Ascending aorta (tissue), 2 donors: ENCODE measurements around the gene RGS10. TPM values are rescaled to one million over a fixed set of nuclear protein-coding genes. Genes with fewer than 3 reads are reported as not detected.

ENCODE experiments used
- DNase-seq, 2 donors: peaks; one replicate each; pipeline ENCODE4 v3.0.0-alpha.2; 2019; ENCODE audit warnings: low spot score in 2 of 2
- H3K27ac ChIP-seq, 2 donors: fragments of 200-600 bp; sonication (generic); one replicate each; pipeline ENCODE4 v1.5.1; 2016 to 2017; ENCODE audit warnings: mild to moderate bottlenecking in 1 of 2
- H3K27me3 ChIP-seq: fragments of 200-600 bp; sonication (generic); one replicate; pipeline ENCODE4 v1.5.1; 2017
- H3K36me3 ChIP-seq, 2 donors: fragments of 200-600 bp; sonication (generic); one replicate each; pipeline ENCODE4 v1.5.1; 2016
- H3K4me1 ChIP-seq, 2 donors: fragments of 200-600 bp; sonication (generic); one replicate each; pipeline ENCODE4 v1.5.1; 2016 to 2017; ENCODE audit warnings: mild to moderate bottlenecking in 1 of 2
- H3K4me3 ChIP-seq, 2 donors: fragments of 200-600 bp; sonication (generic); one replicate each; pipeline ENCODE4 v1.5.1; 2016 to 2017; ENCODE audit warnings: mild to moderate bottlenecking in 1 of 2
- H3K9me3 ChIP-seq, 2 donors: fragments of 200-600 bp; sonication (generic); one replicate each; pipeline ENCODE4 v1.5.1; 2016
- intact Hi-C: fragments of 100-400 bp; cut with DNase I; formaldehyde crosslinking; loops from one replicate; pipeline ENCODE4 v1.15.1; 2023
- total RNA-seq: library from RNA; depleted of rRNA; stranded (reverse); fragments of >200 nt; gene quantifications from one replicate; pipeline ENCODE4 v1.1.0, GENCODE V29; 2016
- TF ChIP-seq, protein P1 (sequence below), 3 experiments: fragments of 200-600 bp in 2 of 3; fragments of 450-650 bp in 1 of 3; sonication (generic) in 2 of 3; IDR thresholded peaks; one replicate each; pipeline ENCODE4 v1.5.1; 2016 to 2019; ENCODE audit warnings: antibody characterized with exemption in 3 of 3, mild to moderate bottlenecking in 1 of 3, moderate library complexity in 1 of 3

Gene RGS10
- total RNA-seq, 1 donor from 2014 or later = 42.9 TPM

DNA sequence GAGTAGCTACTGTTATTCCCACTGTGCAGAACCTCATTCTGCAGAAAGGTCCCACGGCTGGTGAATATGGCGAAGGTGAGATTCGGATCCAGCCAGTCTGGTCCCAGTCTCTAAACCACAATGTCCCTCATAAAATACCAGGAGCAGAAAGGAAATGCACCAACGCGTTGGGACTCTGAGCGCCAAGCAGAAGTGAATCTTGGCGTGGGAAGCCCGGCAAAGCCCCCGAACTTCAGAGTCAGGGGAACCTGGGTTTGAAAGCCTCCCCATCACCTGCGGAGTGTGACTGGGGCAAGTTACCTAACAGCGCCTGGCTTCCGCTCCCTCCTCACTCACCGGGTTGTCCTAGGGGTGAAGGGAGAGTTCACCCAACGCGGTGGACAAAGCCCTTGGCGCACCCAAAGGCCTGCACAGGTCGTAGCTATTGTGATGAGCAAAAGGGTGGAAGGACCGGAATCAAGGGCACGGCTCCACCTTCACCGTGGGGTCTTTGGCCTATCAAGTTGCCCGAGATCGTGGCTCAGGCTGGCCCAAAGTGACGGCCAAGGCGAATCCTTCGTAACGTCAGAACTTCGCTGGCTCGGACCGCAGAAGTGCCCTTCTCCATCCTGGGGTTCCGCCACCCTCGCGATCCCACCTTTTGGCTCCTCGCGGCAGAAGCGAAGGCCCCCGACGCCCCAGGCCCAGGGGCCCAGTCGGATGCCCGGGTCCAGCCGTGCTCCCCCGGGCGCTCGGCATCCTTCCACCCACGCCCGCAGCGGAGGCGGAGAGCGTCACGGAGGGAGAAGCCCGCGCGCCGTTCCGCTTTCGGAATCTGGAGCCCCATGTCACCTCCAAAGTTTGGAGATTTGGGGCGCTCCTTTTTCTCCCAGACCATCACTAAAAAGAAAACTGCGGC, 811 bp downstream of the RGS10 start:
- Histone ChIP-seq H3K9me3 (no peaks in the 10 kb centered on the region), H3K36me3 (no peaks in the 10 kb centered on the region), H3K4me1 (peaks cover 0 to 10% of the 10 kb centered on the region in 2 donors), H3K27me3 (no peaks in the 10 kb centered on the region), H3K4me3 (peak overlapping the region; percentile 85 to 89), H3K27ac (peak overlapping the region; percentile 58 to 79)
- DNase-seq = no peak
- intact Hi-C loops = loop anchor here (2.0 to 5.0 kb wide), 4 partner anchors 56 to 364 kb away; partner anchors contain the start of genes BAG3, PRDX3 and TIAL1
- TF ChIP-seq, protein P1, sequence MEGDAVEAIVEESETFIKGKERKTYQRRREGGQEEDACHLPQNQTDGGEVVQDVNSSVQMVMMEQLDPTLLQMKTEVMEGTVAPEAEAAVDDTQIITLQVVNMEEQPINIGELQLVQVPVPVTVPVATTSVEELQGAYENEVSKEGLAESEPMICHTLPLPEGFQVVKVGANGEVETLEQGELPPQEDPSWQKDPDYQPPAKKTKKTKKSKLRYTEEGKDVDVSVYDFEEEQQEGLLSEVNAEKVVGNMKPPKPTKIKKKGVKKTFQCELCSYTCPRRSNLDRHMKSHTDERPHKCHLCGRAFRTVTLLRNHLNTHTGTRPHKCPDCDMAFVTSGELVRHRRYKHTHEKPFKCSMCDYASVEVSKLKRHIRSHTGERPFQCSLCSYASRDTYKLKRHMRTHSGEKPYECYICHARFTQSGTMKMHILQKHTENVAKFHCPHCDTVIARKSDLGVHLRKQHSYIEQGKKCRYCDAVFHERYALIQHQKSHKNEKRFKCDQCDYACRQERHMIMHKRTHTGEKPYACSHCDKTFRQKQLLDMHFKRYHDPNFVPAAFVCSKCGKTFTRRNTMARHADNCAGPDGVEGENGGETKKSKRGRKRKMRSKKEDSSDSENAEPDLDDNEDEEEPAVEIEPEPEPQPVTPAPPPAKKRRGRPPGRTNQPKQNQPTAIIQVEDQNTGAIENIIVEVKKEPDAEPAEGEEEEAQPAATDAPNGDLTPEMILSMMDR (IDR thresholded peaks at IDR 0.05) = no peak

DNA sequence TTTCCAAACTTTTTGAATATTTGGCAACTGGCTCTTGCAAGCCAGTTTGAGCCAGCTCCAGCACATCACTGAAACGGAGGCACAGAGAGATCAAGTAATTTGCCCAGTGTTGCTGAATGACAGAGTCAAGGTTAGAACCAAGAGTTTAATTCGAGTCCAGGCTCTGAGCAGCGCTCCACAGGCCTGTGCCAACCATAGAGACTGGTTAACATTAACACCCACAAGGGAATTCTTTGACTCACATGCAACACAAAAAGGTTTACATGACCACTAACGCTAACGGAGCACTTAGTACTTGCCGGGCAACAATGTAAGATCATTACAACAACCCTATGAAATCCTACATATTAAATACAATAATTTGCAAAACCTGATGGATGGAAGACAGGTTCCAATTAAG, 1.5 kb downstream of the RGS10 start:
- no peak overlapping the region for H3K27ac ChIP-seq

DNA sequence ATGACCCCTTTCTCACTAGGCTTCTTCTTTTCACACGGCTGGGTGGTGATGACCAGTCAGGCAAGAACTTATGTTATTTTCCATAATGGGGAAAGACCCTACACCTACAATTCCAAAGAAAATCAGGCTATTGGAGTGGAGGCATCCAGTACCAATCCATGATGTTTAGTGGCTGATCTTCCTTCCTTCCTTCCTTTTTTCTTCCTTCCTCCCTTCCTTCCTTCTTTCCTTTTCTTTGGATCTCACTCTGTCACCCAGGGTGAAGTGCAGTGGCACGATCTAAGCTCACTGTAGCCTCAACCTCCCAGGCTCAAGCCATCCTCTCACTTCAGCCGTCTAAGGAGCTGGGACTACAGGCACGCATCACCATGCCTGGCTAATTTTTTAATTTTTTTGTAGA, 2.5 kb downstream of the RGS10 start:
- no peak overlapping the region for H3K27ac ChIP-seq
- TF ChIP-seq, protein P1 (IDR thresholded peaks at IDR 0.05) = no peak
- no peaks in the 10 kb centered on the region for H3K27me3 ChIP-seq
- H3K9me3 ChIP-seq = no peaks in the 10 kb centered on the region
- DNase-seq = peak in 1 of 2 donors; percentile 8
- H3K4me1 ChIP-seq = peaks cover 0 to 10% of the 10 kb centered on the region in 2 donors
- intact Hi-C loops = loop anchor here (5.0 kb wide), 3 partner anchors 57 to 363 kb away; partner anchors contain the start of genes BAG3, PRDX3 and TIAL1
- no peak overlapping the region for H3K4me3 ChIP-seq
- no peaks in the 10 kb centered on the region for H3K36me3 ChIP-seq

More for the DNA sequence above, 1.5 kb downstream of the RGS10 start:
- DNase-seq = peak in 1 of 2 donors; percentile 38
- TF ChIP-seq, protein P1 (IDR thresholded peaks at IDR 0.05) = no peak
- peak overlapping the region; percentile 85 to 89 for H3K4me3 ChIP-seq
- no peaks in the 10 kb centered on the region for H3K27me3 ChIP-seq
- peaks cover 0 to 10% of the 10 kb centered on the region in 2 donors for H3K4me1 ChIP-seq
- no peaks in the 10 kb centered on the region for H3K36me3 ChIP-seq
- H3K9me3 ChIP-seq = no peaks in the 10 kb centered on the region
- intact Hi-C loops = loop anchor here (5.0 kb wide), 3 partner anchors 56 to 364 kb away; partner anchors contain the start of genes BAG3, PRDX3 and TIAL1

DNA sequence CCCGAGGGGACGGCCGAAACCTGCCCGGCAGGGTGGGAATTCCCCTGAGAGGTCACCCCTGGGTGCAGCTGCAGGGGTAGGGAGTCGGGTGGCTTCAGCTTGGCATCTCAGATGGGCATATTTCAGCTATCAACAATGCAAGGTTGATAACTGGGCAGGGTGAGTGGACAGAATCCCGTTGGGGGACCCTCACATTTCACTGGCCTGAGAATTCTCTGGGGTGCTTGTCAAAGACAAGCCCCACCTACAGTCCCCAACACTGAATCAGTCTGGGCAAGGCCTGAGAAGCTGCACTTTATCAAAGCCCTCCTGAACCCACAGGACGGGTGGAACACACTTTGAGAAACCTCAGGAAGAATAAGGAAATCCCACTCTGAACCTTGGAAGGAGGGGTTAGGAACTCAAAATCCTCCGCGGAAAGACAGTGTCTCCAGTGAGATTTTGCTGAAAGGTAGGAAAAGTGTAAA, 3.1 kb downstream of the RGS10 start:
- Histone ChIP-seq H3K27me3 (no peaks in the 10 kb centered on the region), H3K36me3 (no peaks in the 10 kb centered on the region), H3K4me1 (peaks cover 0 to 10% of the 10 kb centered on the region in 2 donors), H3K27ac (no peak overlapping the region), H3K4me3 (no peak overlapping the region), H3K9me3 (no peaks in the 10 kb centered on the region)
- intact Hi-C loops = no loop called here
- TF ChIP-seq, protein P1 (IDR thresholded peaks at IDR 0.05) = no peak
- DNase-seq = peak in 1 of 2 donors; percentile 54

DNA sequence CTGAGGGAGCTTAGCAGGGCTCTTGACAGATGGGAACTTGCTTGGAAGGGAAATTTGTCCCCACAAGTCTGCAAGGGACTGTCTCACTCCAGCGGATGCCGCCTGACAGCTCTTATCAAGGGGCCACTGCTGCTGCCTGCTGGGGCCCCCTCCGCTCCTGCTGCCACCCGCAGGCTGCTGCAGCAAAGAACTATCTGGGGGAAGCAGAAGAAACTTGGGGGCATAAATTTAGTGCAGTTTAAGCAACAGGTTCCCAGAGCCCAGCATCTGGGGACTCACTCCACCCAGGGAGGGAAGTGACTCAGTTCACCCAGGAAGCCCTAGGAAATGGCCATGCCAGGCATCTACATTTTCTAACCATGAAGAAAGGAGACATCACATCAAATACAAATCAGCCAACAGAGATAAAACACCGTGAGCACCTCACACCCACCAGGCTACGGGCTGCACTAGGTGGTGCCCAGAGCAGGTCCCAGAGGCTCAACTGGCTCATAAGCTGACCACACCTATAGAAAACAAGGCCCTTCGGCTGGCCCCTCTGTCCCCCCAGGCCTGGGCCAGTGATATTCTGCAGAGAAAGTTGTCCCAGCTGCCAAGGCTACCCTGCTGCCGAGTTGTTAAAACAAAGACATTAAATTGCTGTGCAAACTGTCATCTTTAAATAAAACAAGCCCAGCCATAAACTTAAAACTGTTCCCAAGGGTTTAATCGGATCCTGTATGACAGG, 3.7 kb downstream of the RGS10 start:
- no peaks in the 10 kb centered on the region for H3K9me3 ChIP-seq
- no peak overlapping the region for H3K4me3 ChIP-seq
- no peak for DNase-seq
- no peaks in the 10 kb centered on the region for H3K36me3 ChIP-seq
- TF ChIP-seq, protein P1 (IDR thresholded peaks at IDR 0.05) = no peak
- no peaks in the 10 kb centered on the region for H3K27me3 ChIP-seq
- H3K4me1 ChIP-seq = peaks cover 0 to 7% of the 10 kb centered on the region in 2 donors
- H3K27ac ChIP-seq = peak overlapping the region in 1 of 2 donors; percentile 5
- intact Hi-C loops = no loop called here
